AG04450 (cell line): Measurements from ENCODE around the gene PREX1. TPM values are rescaled to one million over a fixed set of nuclear protein-coding genes. Genes with fewer than 3 reads are reported as not detected.
A peak's percentile ranks its signal among the peaks of the same experiment; 100 is the strongest.

Experiments used
- CTCF ChIA-PET: fragments of 300-600, 350-600 bp; formaldehyde crosslinking; extraction: SDS; loops from one replicate; lab custom pipeline; 2022; ENCODE audit warnings: antibody characterized with exemption, inconsistent platforms; lab: Charles Lee
- POLR2A ChIA-PET: fragments of 350-600 bp; formaldehyde crosslinking; extraction: SDS; loops from one replicate; lab custom pipeline; 2021; ENCODE audit warnings: antibody characterized with exemption, inconsistent platforms; lab: Yijun Ruan, JAX
- DNase-seq: peaks from one replicate; pipeline ENCODE4 v3.0.0-alpha.2; 2011; ENCODE audit warnings: low read depth, low spot score
- H3K27ac ChIP-seq: one replicate; pipeline ENCODE4 v1.5.1; 2012; ENCODE audit warnings: low read depth, low read length, control low read depth
- H3K27me3 ChIP-seq: one replicate; pipeline ENCODE4 v1.6.0; 2012; ENCODE audit warnings: low read length; ENCODE audit not compliant: control insufficient read depth, insufficient read depth
- H3K4me3 ChIP-seq: 2 replicates; pipeline ENCODE4 v1.5.1; 2011; ENCODE audit warnings: mild to moderate bottlenecking, low read depth, low read length, control low read depth
- H3K9me3 ChIP-seq: 2 replicates; pipeline ENCODE4 v1.5.1; 2012; ENCODE audit warnings: low read length; ENCODE audit not compliant: control insufficient read depth, insufficient read depth
- CTCF ChIP-seq: IDR thresholded peaks from 2 replicates; pipeline ENCODE4 v1.5.1; 2011; ENCODE audit warnings: low read depth, low read length, control low read depth, inconsistent platforms
- polyA plus RNA-seq: library from polyadenylated mRNA; depleted of rRNA; stranded (reverse); fragments of >200 nt; gene quantifications from 2 replicates; pipeline ENCODE4 v1.2.3, GENCODE V29; 2011

Gene PREX1
- polyA plus RNA-seq, 1 experiment, result 0.69 TPM

GRCh38 chr20:48769069-48769983 is 58.5 kb downstream of the PREX1 start:
- POLR2A ChIA-PET, result no interaction called here

DNA sequence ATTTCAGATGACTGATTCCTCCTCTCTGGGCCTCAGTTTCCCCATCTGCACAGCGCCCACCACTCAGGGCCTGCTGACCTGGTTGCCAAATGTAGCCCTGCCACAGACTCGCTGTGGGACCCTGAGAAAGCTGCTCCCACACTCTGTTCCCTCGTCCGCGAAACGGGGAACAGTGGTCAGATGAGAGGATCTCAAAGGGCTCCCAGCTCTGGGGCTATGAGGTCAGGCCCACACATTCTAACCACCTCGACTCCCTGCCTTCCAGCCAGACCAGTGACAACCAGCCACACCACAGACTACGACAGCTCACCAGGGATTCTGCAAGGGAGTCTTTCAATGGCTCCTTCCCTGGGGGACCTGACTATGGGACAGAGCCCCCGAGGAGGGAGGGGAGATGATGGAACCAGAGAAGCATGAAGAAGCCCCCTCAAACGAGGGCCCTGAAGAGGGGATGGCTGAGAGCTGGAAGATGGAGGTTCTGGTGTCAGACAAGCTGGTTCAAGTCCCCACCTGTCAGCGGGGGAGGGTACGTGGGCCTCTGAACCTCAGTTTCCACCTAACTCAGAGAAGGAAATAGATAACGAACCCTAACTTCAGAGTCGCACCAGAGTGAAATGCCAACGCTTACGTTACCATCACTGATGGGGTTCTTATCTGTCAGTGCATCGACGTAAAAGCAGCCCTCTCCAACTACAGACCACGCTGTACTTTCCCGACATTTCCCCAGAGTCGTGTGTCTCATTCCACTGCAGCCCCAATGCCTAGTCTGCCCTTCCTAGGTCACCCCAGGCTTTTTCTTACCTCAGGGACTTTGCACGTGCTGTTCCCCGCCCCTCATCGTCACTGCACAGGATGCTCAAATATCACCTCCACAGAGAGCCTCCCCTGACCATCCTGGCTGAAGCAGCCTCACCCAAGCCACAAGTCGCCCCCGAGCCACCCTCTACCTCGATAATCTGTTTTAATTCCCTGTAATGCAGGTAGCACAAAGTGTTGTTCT is 60.5 kb downstream of the PREX1 start:
- TF ChIP-seq CTCF, result no peak
- ChIA-PET POLR2A (no interaction called here), CTCF (no interaction called here)
- Histone ChIP-seq H3K4me3 (no peak overlapping the region), H3K27ac (peak overlapping the region; percentile 11), H3K9me3 (no peaks in the 10 kb centered on the region; the same call in 1 of the 2 replicates), H3K27me3 (peaks cover 3% of the 10 kb centered on the region)
- DNase-seq, result no peak

More at GRCh38 chr20:48769069-48769983, 58.5 kb downstream of the PREX1 start:
- DNase-seq, result no peak
- H3K27me3 ChIP-seq, result peaks cover 3% of the 10 kb centered on the region
- no peak overlapping the region for H3K27ac ChIP-seq
- TF ChIP-seq CTCF, result no peak
- CTCF ChIA-PET, result no interaction called here
- no peaks in the 10 kb centered on the region; the same call in 1 of the 2 replicates for H3K9me3 ChIP-seq
- H3K4me3 ChIP-seq, result no peak overlapping the region

GRCh38 chr20:48766205-48766604 is 61.6 kb downstream of the PREX1 start:
- ChIA-PET POLR2A (no interaction called here), CTCF (no interaction called here)
- Histone ChIP-seq H3K27me3 (peaks cover 3% of the 10 kb centered on the region), H3K9me3 (no peaks in the 10 kb centered on the region), H3K27ac (no peak overlapping the region), H3K4me3 (no peak overlapping the region)
- DNase-seq, result no peak
- no peak for TF ChIP-seq CTCF

GRCh38 chr20:48765359-48765758 is 62.4 kb downstream of the PREX1 start:
- Histone ChIP-seq H3K27ac (no peak overlapping the region), H3K27me3 (peaks cover 3% of the 10 kb centered on the region), H3K4me3 (no peak overlapping the region), H3K9me3 (no peaks in the 10 kb centered on the region)
- TF ChIP-seq CTCF, result no peak
- CTCF ChIA-PET, result no interaction called here
- no peak for DNase-seq
- POLR2A ChIA-PET, result no interaction called here
